Daoy (cell line): Measurements from ENCODE around the gene SHC1. TPM values are rescaled to one million over a fixed set of nuclear protein-coding genes. Genes with fewer than 3 reads are reported as not detected.

Experiments
- DNase-seq: peaks from one replicate; pipeline ENCODE4 v3.0.0-alpha.2; 2015; ENCODE audit warnings: low read depth
- total RNA-seq: library from RNA; depleted of rRNA; stranded (reverse); fragments of >200 nt; shearing (Covaris generic); gene quantifications from 2 replicates; pipeline ENCODE4 v1.2.3, GENCODE V29; 2014

SHC1 gene
- total RNA-seq, 1 experiment from 2014 or later: 126 TPM

GRCh38 chr1:154973344-154974101 is 3.0 kb upstream of the SHC1 start:
- peak; percentile 99 for DNase-seq

- DNase-seq: peak; percentile 99
Observed at GRCh38 chr1:154972517-154973343, 2.2 kb upstream of the SHC1 start.

- no peak for DNase-seq
Observed at GRCh38 chr1:154972213-154972516, 1.6 kb upstream of the SHC1 start.

GRCh38 chr1:154971341-154971998 is 923 bp upstream of the SHC1 start:
- DNase-seq: peak; percentile 54

- DNase-seq: no peak
Observed at GRCh38 chr1:154969860-154970452, 591 bp downstream of the SHC1 start.

DNA sequence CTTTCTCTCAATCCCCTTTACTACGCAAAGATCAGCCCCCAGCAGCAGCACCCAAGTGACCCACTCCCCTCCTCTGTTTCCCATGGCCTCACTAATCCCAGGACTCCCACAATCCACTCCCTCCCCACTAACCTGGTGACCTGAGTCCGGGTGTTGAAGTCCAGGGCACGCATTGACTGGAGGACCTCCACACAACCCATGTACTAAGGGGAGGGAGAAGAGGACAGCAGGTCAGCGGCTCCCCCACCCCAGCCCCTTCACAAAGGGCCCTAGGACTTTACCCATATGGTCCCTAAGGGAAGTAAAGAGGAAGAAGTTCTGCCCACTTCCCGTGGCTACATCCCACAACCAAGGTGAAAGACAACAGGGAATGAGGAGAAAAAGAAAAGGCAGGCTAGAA is 1.3 kb downstream of the SHC1 start:
- DNase-seq: no peak

DNA sequence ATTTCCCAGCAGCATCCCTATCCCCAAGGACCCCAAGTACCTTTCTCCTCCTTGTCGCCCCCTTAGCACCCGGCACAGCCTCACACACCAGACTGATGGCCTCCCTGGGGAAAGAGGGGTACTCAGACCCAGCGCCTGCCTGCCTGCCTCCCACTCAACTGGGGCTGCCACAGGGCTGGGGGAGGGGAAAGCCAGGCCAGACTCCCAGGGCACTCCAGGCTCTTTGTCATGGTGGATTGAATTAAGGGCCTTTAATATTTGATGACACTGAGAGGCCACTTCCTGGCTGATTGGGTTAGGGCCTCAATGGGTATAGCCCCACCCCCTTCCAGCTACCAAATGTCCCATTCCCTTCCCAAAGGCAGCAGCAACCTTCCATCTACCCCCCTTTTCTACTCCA is 1.8 kb downstream of the SHC1 start:
- DNase-seq: no peak

- DNase-seq: no peak
Observed at GRCh38 chr1:154967331-154967950, 3.1 kb downstream of the SHC1 start.

- no peak for DNase-seq
Observed at GRCh38 chr1:154966111-154966510, 4.4 kb downstream of the SHC1 start.

GRCh38 chr1:154964359-154964758 is 6.2 kb downstream of the SHC1 start:
- DNase-seq: no peak

DNA sequence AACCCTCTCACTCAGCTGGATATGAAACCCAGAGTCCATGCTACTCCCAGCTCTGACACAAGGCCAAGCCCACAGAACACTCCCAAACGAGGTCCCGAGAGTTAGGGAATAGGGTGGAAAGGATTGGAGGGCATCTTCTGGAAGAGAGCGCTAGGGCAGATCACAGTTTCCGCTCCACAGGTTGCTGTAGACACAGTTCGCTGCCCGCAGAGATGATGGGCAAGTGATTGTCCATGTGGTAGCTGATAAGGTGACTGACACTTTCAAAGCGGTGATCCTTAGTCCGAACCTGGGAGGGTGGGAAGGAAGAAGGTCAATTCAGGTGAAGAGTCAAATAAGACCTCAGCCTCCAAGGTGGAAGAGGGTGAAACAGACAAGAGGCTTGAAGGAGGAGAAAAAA is 6.9 kb downstream of the SHC1 start:
- DNase-seq: no peak

- no peak for DNase-seq
Observed at GRCh38 chr1:154962795-154963330, 7.7 kb downstream of the SHC1 start.

GRCh38 chr1:154962156-154962749 is 8.3 kb downstream of the SHC1 start:
- peak; percentile 49 for DNase-seq

GRCh38 chr1:154961207-154962155 is 9.1 kb downstream of the SHC1 start, which contains the start of gene PYGO2:
Gene PYGO2 (minus strand): TSS chr1:154961782. CDS start chr1:154961576, 206 bp downstream.
- peak; percentile 88 for DNase-seq

GRCh38 chr1:154960446-154961136 is 10.0 kb downstream of the SHC1 start:
- DNase-seq: no peak

DNA sequence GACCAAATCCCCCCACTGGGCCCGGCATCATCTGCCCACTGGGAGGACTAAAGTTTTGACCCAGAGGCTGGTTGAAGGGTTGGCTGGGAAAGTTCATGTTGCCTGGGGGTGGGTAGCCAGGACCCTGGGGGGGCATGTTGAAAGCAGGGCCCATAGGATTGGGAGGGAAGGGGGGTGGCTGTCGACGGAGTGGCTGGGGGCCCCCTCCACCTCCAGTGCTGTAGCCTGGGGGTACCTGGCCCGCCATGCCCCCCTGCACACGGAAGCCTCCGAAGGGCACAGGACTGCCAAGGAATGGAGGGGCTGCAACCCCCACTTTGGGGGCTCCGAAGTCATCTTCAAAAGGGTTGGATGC is 11.1 kb downstream of the SHC1 start:
- DNase-seq: no peak

DNA sequence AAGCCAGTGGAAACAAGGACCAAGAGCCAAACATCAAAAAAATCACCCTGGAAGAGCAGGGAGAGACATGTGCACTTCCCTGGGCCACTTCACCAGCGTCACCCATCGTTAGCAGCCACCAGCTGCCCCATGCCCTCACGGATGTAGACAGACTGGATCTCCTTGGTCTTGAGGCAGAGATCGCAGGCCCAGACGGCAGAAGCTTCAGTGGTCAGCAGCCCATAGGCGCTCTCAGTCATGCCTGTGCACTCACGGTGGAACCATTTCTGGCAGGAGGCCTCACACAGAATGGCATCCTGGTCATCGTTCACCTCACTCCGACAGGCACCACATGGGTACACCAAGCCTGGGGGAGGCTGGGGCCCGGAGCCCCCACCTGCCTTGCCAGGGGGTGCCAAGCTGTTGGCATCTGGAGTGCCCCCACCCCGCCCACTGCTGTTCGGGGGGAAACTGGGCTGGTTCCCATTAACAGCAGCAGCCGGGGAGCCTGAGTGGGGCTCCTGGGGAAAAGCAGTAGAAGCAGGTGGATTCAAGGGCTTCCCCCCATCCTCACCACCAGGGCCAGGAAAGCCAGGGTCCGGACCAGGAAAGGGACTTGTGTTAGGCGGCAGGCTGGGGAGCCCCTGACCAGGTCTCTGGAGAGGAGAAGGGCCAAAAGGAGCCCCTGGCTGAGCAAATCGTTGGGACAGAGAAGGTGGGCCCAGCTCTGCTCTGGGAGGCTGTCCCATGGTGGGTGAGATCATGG is 11.7 kb downstream of the SHC1 start:
- no peak for DNase-seq

GRCh38 chr1:154958036-154958435 is 12.5 kb downstream of the SHC1 start:
- no peak for DNase-seq
